ENCODE data around the gene LRG1. TPM values are rescaled to one million over a fixed set of nuclear protein-coding genes. Genes with fewer than 3 reads are reported as not detected.
A peak's percentile ranks its signal among the peaks of the same experiment; 100 is the strongest.

The LRG1 gene
- total and polyA plus RNA-seq, 4 donors: 14.4 to 56.7 (median 15.6) TPM

- peaks cover 0 to 15% (median 3%) of the 10 kb centered on the region in 4 donors for H3K36me3 ChIP-seq (ENCODE audit: control insufficient read depth in 4 of 4, insufficient read depth in 4 of 4, low read length in 4 of 4)
- H3K4me3 ChIP-seq: no peak overlapping the region
- DNase-seq (no peak), ATAC-seq (ENCODE audit: insufficient read depth, low FRiP score) (no peak)
- H3K9ac ChIP-seq (ENCODE audit: insufficient read depth in 1 of 2, low read length in 2 of 2): no peak overlapping the region
- H3K4me1 ChIP-seq (ENCODE audit: control insufficient read depth in 5 of 5, insufficient read depth in 5 of 5, low read length in 5 of 5): no peaks in the 10 kb centered on the region
- H3K27me3 ChIP-seq (ENCODE audit: control insufficient read depth in 3 of 3, insufficient read depth in 3 of 3, low read length in 2 of 3): no peaks in the 10 kb centered on the region
- TF ChIP-seq CTCF (IDR thresholded peaks at IDR 0.05; ENCODE audit: control extremely low read depth, extremely low read depth): no peak
- WGBS, 2 donors: 92 to 94% methylated on average over 20 to 21 of the region's 21 CpGs
- H3K27ac ChIP-seq (ENCODE audit: low read depth in 1 of 2, low read length in 1 of 2): no peak overlapping the region
- H3K9me3 ChIP-seq (ENCODE audit: control insufficient read depth in 4 of 4, insufficient read depth in 3 of 4, low read length in 3 of 4): no peaks in the 10 kb centered on the region
Measured at GRCh38 chr19:4508698-4509097, 31.1 kb downstream of the LRG1 start.

- no peak for DNase-seq
Measured at GRCh38 chr19:4507804-4508203, 32.0 kb downstream of the LRG1 start.

GRCh38 chr19:4507150-4507452, 32.7 kb downstream of the LRG1 start:
- ATAC-seq (ENCODE audit: insufficient read depth, low FRiP score): no peak
- Histone ChIP-seq H3K4me3 (no peak overlapping the region), H3K4me1 (ENCODE audit: control insufficient read depth in 5 of 5, insufficient read depth in 5 of 5, low read length in 5 of 5) (no peaks in the 10 kb centered on the region), H3K9ac (ENCODE audit: insufficient read depth in 1 of 2, low read length in 2 of 2) (no peak overlapping the region), H3K36me3 (ENCODE audit: control insufficient read depth in 4 of 4, insufficient read depth in 4 of 4, low read length in 4 of 4) (peaks cover 0 to 31% (median 3%) of the 10 kb centered on the region in 4 donors), H3K9me3 (ENCODE audit: control insufficient read depth in 4 of 4, insufficient read depth in 3 of 4, low read length in 3 of 4) (no peaks in the 10 kb centered on the region), H3K27me3 (ENCODE audit: control insufficient read depth in 3 of 3, insufficient read depth in 3 of 3, low read length in 2 of 3) (no peaks in the 10 kb centered on the region), H3K27ac (ENCODE audit: low read depth in 1 of 2, low read length in 1 of 2) (no peak overlapping the region)
- TF ChIP-seq CTCF (IDR thresholded peaks at IDR 0.05; ENCODE audit: control extremely low read depth, extremely low read depth): no peak
- 82 to 92% methylated on average over 12 of the region's 12 CpGs for WGBS, 2 donors
- DNase-seq: peak in 1 of 3 donors; percentile 16

More at GRCh38 chr19:4507804-4508203, 32.0 kb downstream of the LRG1 start:
- Histone ChIP-seq H3K4me1 (ENCODE audit: control insufficient read depth in 5 of 5, insufficient read depth in 5 of 5, low read length in 5 of 5) (no peaks in the 10 kb centered on the region), H3K9me3 (ENCODE audit: control insufficient read depth in 4 of 4, insufficient read depth in 3 of 4, low read length in 3 of 4) (no peaks in the 10 kb centered on the region), H3K36me3 (ENCODE audit: control insufficient read depth in 4 of 4, insufficient read depth in 4 of 4, low read length in 4 of 4) (peaks cover 0 to 24% (median 3%) of the 10 kb centered on the region in 4 donors), H3K27me3 (ENCODE audit: control insufficient read depth in 3 of 3, insufficient read depth in 3 of 3, low read length in 2 of 3) (no peaks in the 10 kb centered on the region), H3K4me3 (no peak overlapping the region), H3K27ac (ENCODE audit: low read depth in 1 of 2, low read length in 1 of 2) (no peak overlapping the region), H3K9ac (ENCODE audit: insufficient read depth in 1 of 2, low read length in 2 of 2) (no peak overlapping the region)
- ATAC-seq (ENCODE audit: insufficient read depth, low FRiP score): no peak
- TF ChIP-seq CTCF (IDR thresholded peaks at IDR 0.05; ENCODE audit: control extremely low read depth, extremely low read depth): no peak
- 84 to 85% methylated on average over 17 of the region's 17 CpGs for WGBS, 2 donors

- Histone ChIP-seq H3K4me1 (ENCODE audit: control insufficient read depth in 5 of 5, insufficient read depth in 5 of 5, low read length in 5 of 5) (no peaks in the 10 kb centered on the region), H3K9me3 (ENCODE audit: control insufficient read depth in 4 of 4, insufficient read depth in 3 of 4, low read length in 3 of 4) (no peaks in the 10 kb centered on the region), H3K36me3 (ENCODE audit: control insufficient read depth in 4 of 4, insufficient read depth in 4 of 4, low read length in 4 of 4) (peaks cover 0 to 35% (median 3%) of the 10 kb centered on the region in 4 donors), H3K9ac (ENCODE audit: insufficient read depth in 1 of 2, low read length in 2 of 2) (no peak overlapping the region), H3K27me3 (ENCODE audit: control insufficient read depth in 3 of 3, insufficient read depth in 3 of 3, low read length in 2 of 3) (no peaks in the 10 kb centered on the region), H3K4me3 (no peak overlapping the region), H3K27ac (ENCODE audit: low read depth in 1 of 2, low read length in 1 of 2) (no peak overlapping the region)
- TF ChIP-seq CTCF (IDR thresholded peaks at IDR 0.05; ENCODE audit: control extremely low read depth, extremely low read depth): no peak
- WGBS, 2 donors: 82 to 85% methylated on average over 17 of the region's 17 CpGs
- DNase-seq (peak in 2 of 3 donors; percentile 9 to 11), ATAC-seq (ENCODE audit: insufficient read depth, low FRiP score) (no peak)
Measured at GRCh38 chr19:4506449-4507149, 33.2 kb downstream of the LRG1 start.

All from lung (tissue), 12 donors.